Common myeloid progenitor, CD34-positive (primary cell): ENCODE data around the gene ACAD9.

Experiments
- CTCF ChIA-PET: fragments of 350-600 bp; sonication (Branson Sonifier 250); formaldehyde crosslinking; loops from one replicate; lab custom pipeline; 2021; ENCODE audit warnings: antibody characterized with exemption; lab: Charles Lee
- POLR2A ChIA-PET: fragments of 350-600 bp; sonication (Branson Sonifier 250); formaldehyde crosslinking; loops from one replicate; lab custom pipeline; 2021; ENCODE audit warnings: antibody characterized with exemption; lab: Charles Lee
- DNase-seq, 3 donors: peaks; one replicate each; pipeline versions ENCODE4 v3.0.0 to v3.0.0-alpha.2; 2013
- H3K27ac ChIP-seq, 2 experiments: 1 replicate in 1 of 2; 2 replicates in 1 of 2; pipeline ENCODE4 v1.7.0; 2013; ENCODE audit warnings: inconsistent platforms in 2 of 2, low read length in 2 of 2, mild to moderate bottlenecking in 2 of 2, low read depth in 1 of 2, moderate library complexity in 1 of 2; ENCODE audit not compliant: severe bottlenecking in 2 of 2, insufficient read depth in 1 of 2, poor library complexity in 1 of 2
- H3K27me3 ChIP-seq, 5 experiments: replicated peaks in 2 of 5; 1 replicate in 3 of 5; 2 replicates in 2 of 5; pipeline versions ENCODE4 v1.6.1 to v1.7.0; 2013; ENCODE audit warnings: low read length in 4 of 5, mild to moderate bottlenecking in 2 of 5, moderate library complexity in 2 of 5, inconsistent platforms in 1 of 5; ENCODE audit not compliant: insufficient read depth in 5 of 5, control insufficient read depth in 4 of 5
- H3K36me3 ChIP-seq, 4 experiments: 1 replicate in 2 of 4; 2 replicates in 2 of 4; pipeline versions ENCODE4 v1.6.1 to v1.7.0; 2013; ENCODE audit warnings: low read length in 3 of 4, control low read depth in 1 of 4, mild to moderate bottlenecking in 1 of 4; ENCODE audit not compliant: control insufficient read depth in 4 of 4, insufficient read depth in 4 of 4
- H3K4me1 ChIP-seq, 4 experiments: 1 replicate in 3 of 4; 2 replicates in 1 of 4; pipeline versions ENCODE4 v1.6.1 to v1.7.1; 2013; ENCODE audit warnings: low read length in 3 of 4, mild to moderate bottlenecking in 3 of 4, control low read depth in 1 of 4, inconsistent platforms in 1 of 4, moderate library complexity in 1 of 4; ENCODE audit not compliant: control insufficient read depth in 4 of 4, insufficient read depth in 4 of 4; ENCODE audit errors: control extremely low read depth in 1 of 4
- H3K4me3 ChIP-seq, 7 experiments: 1 replicate in 4 of 7; 2 replicates in 3 of 7; pipeline versions ENCODE4 v1.5.1 to v1.7.0; 2013; ENCODE audit warnings: mild to moderate bottlenecking in 7 of 7, low read length in 6 of 7, moderate library complexity in 6 of 7, inconsistent platforms in 2 of 7, low read depth in 2 of 7, control low read depth in 1 of 7; ENCODE audit not compliant: insufficient read depth in 4 of 7, control insufficient read depth in 1 of 7; ENCODE audit errors: extremely low read depth in 1 of 7
- H3K9me3 ChIP-seq, 5 experiments: 1 replicate in 4 of 5; 2 replicates in 1 of 5; pipeline versions ENCODE4 v1.6.1 to v1.7.1; 2013; ENCODE audit warnings: low read length in 4 of 5, mild to moderate bottlenecking in 2 of 5, inconsistent platforms in 1 of 5, low read depth in 1 of 5, moderate library complexity in 1 of 5; ENCODE audit not compliant: control insufficient read depth in 4 of 5, insufficient read depth in 2 of 5; ENCODE audit errors: control extremely low read depth in 1 of 5
- WGBS: methylation state at CpG from one replicate; pipeline ENCODE4 v1.1.5; 2013; ENCODE audit not compliant: insufficient coverage; 5-methylcytosine and 5-hydroxymethylcytosine counted together

Gene ACAD9

GRCh38 chr3:128849911-128850455, 29.4 kb upstream of the ACAD9 start:
- peaks cover 0 to 48% (median 28%) of the 10 kb centered on the region in 4 experiments for H3K4me1 ChIP-seq

GRCh38 chr3:128850544-128850943, 28.9 kb upstream of the ACAD9 start:
- no peak for DNase-seq
- Histone ChIP-seq H3K9me3 (peaks cover 0 to 19% (median 18%) of the 10 kb centered on the region in 5 experiments), H3K27me3 (no peaks in the 10 kb centered on the region), H3K4me3 (no peak overlapping the region), H3K27ac (no peak overlapping the region), H3K4me1 (peaks cover 0 to 42% (median 23%) of the 10 kb centered on the region in 4 experiments), H3K36me3 (no peaks in the 10 kb centered on the region)
- POLR2A ChIA-PET = no interaction called here
- CTCF ChIA-PET = no interaction called here
- WGBS = 94% methylated on average over 6 of the region's 9 CpGs

More at GRCh38 chr3:128849911-128850455, 29.4 kb upstream of the ACAD9 start:
- H3K27ac ChIP-seq = no peak overlapping the region
- H3K27me3 ChIP-seq = no peaks in the 10 kb centered on the region
- POLR2A ChIA-PET = no interaction called here
- no peaks in the 10 kb centered on the region for H3K36me3 ChIP-seq
- CTCF ChIA-PET = no interaction called here
- WGBS = 94% methylated on average over 8 of the region's 11 CpGs
- DNase-seq = no peak
- H3K9me3 ChIP-seq = peaks cover 0 to 14% (median 14%) of the 10 kb centered on the region in 5 experiments
- H3K4me3 ChIP-seq = no peak overlapping the region

GRCh38 chr3:128851601-128852000, 27.8 kb upstream of the ACAD9 start:
- WGBS = 60% methylated on average over 2 of the region's 4 CpGs
- H3K27ac ChIP-seq = no peak overlapping the region
- H3K36me3 ChIP-seq = no peaks in the 10 kb centered on the region
- no peak for DNase-seq
- peaks cover 0 to 29% (median 22%) of the 10 kb centered on the region in 5 experiments for H3K9me3 ChIP-seq
- ChIA-PET POLR2A (no interaction called here), CTCF (no interaction called here)
- no peak overlapping the region for H3K4me3 ChIP-seq
- H3K4me1 ChIP-seq = peaks cover 0 to 33% (median 13%) of the 10 kb centered on the region in 4 experiments
- no peaks in the 10 kb centered on the region for H3K27me3 ChIP-seq

DNA sequence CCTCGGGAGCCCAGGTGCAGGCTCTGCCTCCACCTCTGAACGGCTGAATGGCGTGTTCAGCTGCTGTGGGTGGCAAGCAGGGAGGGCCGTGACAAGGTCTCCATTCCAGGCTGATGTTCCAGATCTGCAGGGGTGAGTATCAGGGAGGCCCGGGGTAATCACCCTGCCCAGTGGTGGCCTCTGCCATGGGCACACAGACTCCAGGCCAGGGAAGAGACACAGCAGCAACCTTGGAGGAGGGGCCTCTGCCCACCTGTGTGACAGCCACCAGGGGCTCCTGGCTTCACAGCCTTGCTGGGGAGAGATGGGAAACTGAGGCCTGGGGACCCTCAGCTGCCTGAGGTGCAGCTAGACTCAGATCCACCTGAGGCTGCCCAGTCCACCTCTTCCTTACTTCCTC, 25.6 kb upstream of the ACAD9 start:
- H3K9me3 ChIP-seq = peaks cover 2 to 47% (median 37%) of the 10 kb centered on the region in 5 experiments
- DNase-seq = no peak
- no peaks in the 10 kb centered on the region for H3K36me3 ChIP-seq
- ChIA-PET POLR2A (no interaction called here), CTCF (interaction anchor here (1.0 to 2.2 kb wide), 3 partner anchors 10 to 24 kb away, joined by 3 to 12 read pairs (median 6); no protein-coding TSS in a partner anchor)
- peak overlapping the region in 1 of 7 experiments; percentile 1 for H3K4me3 ChIP-seq
- WGBS = 96% methylated on average over 4 of the region's 5 CpGs
- H3K27me3 ChIP-seq = no peaks in the 10 kb centered on the region
- peaks cover 0 to 13% (median 0%) of the 10 kb centered on the region in 4 experiments for H3K4me1 ChIP-seq
- H3K27ac ChIP-seq = no peak overlapping the region

- Histone ChIP-seq H3K4me3 (peak overlapping the region in 1 of 7 experiments; percentile 6), H3K27ac (no peak overlapping the region), H3K4me1 (peaks cover 0 to 13% (median 0%) of the 10 kb centered on the region in 4 experiments), H3K27me3 (no peaks in the 10 kb centered on the region), H3K36me3 (no peaks in the 10 kb centered on the region), H3K9me3 (peaks cover 2 to 54% (median 43%) of the 10 kb centered on the region in 5 experiments)
- peak in 2 of 3 donors; percentile 22 to 44 for DNase-seq
- WGBS = 95% methylated on average over 3 of the region's 3 CpGs
- POLR2A ChIA-PET = no interaction called here
- CTCF ChIA-PET = interaction anchor here (0.9 to 2.2 kb wide), 3 partner anchors 9 to 24 kb away, joined by 3 to 12 read pairs (median 4); no protein-coding TSS in a partner anchor
Measured at GRCh38 chr3:128854475-128854874, 24.9 kb upstream of the ACAD9 start.

DNA sequence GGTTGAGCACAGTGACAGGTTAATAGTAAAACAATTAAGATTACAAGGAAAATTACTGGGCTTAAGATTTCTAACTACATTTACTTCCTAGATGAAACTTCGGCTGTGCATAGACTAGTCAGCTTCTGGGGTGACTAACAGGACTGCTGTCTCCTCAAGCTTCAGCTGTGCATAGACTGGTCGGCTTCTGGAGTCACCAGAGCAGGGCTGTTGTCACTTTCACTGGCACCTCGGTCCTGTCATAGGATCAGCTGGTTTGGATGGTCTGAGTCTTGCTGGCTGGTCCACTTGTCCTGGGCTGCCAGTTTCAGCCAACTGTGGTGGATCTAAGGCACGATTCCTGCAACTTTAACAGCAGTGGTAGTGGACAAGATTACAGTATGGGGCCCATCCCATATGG, 23.9 kb upstream of the ACAD9 start:
- ChIA-PET CTCF (interaction anchor here (1.1 to 1.6 kb wide), 2 partner anchors 8 to 76 kb away, joined by 3 read pairs; no protein-coding TSS in a partner anchor), POLR2A (no interaction called here)
- H3K36me3 ChIP-seq = no peaks in the 10 kb centered on the region
- peaks cover 0 to 5% (median 0%) of the 10 kb centered on the region in 4 experiments for H3K4me1 ChIP-seq
- WGBS = 79% methylated on average over 4 of the region's 4 CpGs
- H3K27ac ChIP-seq = no peak overlapping the region
- no peak overlapping the region for H3K4me3 ChIP-seq
- peaks cover 2 to 65% (median 51%) of the 10 kb centered on the region in 5 experiments for H3K9me3 ChIP-seq
- H3K27me3 ChIP-seq = no peaks in the 10 kb centered on the region
- no peak for DNase-seq

- H3K9me3 ChIP-seq = peaks cover 2 to 75% (median 59%) of the 10 kb centered on the region in 5 experiments
- 100% methylated on average over 1 of the region's 3 CpGs for WGBS
- no peak overlapping the region for H3K27ac ChIP-seq
- H3K4me1 ChIP-seq = peaks cover 0 to 5% (median 0%) of the 10 kb centered on the region in 4 experiments
- DNase-seq = no peak
- no peaks in the 10 kb centered on the region for H3K27me3 ChIP-seq
- ChIA-PET POLR2A (no interaction called here), CTCF (interaction anchor here (2.5 kb wide), 1 partner anchor 12 kb away, joined by 9 read pairs; no protein-coding TSS in a partner anchor)
- no peaks in the 10 kb centered on the region for H3K36me3 ChIP-seq
- H3K4me3 ChIP-seq = no peak overlapping the region
Measured at GRCh38 chr3:128858167-128858566, 21.3 kb upstream of the ACAD9 start.
